ENCODE results near the gene FRMD8. TPM values are rescaled to one million over a fixed set of nuclear protein-coding genes. Genes with fewer than 3 reads are reported as not detected.

FRMD8 gene
- total and polyA plus RNA-seq, 4 donors = 2.8 to 22.8 (median 15.0) TPM

DNA sequence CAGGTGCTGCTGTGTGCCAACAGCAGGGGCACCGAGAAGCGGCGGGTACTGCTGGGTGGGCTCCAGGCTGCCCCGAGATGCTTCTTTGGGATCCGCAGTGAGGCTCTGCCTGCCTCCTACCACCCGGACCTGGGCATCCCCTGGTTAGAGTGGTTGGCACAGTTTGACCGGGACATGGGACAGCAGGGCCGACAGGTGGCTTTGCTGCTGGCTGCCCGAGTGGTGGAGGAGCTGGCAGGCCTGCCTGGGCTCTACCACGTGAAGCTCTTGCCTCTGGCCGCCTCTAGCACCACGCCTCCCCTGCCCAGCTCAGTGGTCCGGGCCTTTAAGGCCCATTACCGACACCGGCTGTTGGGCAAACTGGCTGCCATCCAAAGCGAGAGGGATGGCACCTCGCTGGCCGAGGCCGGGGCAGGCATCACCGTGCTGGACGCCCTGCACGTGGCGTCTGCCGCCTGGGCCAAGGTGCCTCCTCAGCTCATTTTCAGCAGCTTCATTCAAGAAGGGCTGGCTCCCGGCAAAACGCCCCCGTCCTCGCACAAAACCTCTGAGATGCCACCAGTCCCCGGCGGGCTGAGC, 30.0 kb upstream of the FRMD8 start:
- no peaks in the 10 kb centered on the region for H3K27me3 ChIP-seq (ENCODE audit: control insufficient read depth in 4 of 4, insufficient read depth in 4 of 4, low read length in 3 of 4)
- TF ChIP-seq, protein P1, sequence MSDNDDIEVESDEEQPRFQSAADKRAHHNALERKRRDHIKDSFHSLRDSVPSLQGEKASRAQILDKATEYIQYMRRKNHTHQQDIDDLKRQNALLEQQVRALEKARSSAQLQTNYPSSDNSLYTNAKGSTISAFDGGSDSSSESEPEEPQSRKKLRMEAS (IDR thresholded peaks at IDR 0.05) = no peak
- TF ChIP-seq FOXA1 (IDR thresholded peaks at IDR 0.05) (no peak), EGR1 (IDR thresholded peaks at IDR 0.05; ENCODE audit: low read depth in 2 of 2) (no peak), HNF4G (IDR thresholded peaks at IDR 0.05) (no peak), NR2F2 (IDR thresholded peaks at IDR 0.05) (no peak), RXRA (IDR thresholded peaks at IDR 0.05) (no peak), YY1 (IDR thresholded peaks at IDR 0.05) (no peak), HNF4A (conservative IDR thresholded peaks at IDR 0.05) (no peak), GABPA (IDR thresholded peaks at IDR 0.05 in 1 of 2, conservative IDR thresholded peaks at IDR 0.05 in 1 of 2) (no peak), FOXA2 (IDR thresholded peaks at IDR 0.05) (no peak)
- TF ChIP-seq, protein P2, sequence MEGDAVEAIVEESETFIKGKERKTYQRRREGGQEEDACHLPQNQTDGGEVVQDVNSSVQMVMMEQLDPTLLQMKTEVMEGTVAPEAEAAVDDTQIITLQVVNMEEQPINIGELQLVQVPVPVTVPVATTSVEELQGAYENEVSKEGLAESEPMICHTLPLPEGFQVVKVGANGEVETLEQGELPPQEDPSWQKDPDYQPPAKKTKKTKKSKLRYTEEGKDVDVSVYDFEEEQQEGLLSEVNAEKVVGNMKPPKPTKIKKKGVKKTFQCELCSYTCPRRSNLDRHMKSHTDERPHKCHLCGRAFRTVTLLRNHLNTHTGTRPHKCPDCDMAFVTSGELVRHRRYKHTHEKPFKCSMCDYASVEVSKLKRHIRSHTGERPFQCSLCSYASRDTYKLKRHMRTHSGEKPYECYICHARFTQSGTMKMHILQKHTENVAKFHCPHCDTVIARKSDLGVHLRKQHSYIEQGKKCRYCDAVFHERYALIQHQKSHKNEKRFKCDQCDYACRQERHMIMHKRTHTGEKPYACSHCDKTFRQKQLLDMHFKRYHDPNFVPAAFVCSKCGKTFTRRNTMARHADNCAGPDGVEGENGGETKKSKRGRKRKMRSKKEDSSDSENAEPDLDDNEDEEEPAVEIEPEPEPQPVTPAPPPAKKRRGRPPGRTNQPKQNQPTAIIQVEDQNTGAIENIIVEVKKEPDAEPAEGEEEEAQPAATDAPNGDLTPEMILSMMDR (IDR thresholded peaks at IDR 0.05; ENCODE audit: low read depth, low read length, missing input control) = no peak
- H3K4me1 ChIP-seq (ENCODE audit: control insufficient read depth in 4 of 4, insufficient read depth in 4 of 4, low read length in 3 of 4) = peaks cover 3 to 31% (median 19%) of the 10 kb centered on the region in 4 donors
- H3K36me3 ChIP-seq (ENCODE audit: control insufficient read depth in 4 of 4, insufficient read depth in 3 of 4, low read depth in 1 of 4, low read length in 3 of 4) = peaks cover 0 to 8% (median 3%) of the 10 kb centered on the region in 4 donors
- no peaks in the 10 kb centered on the region for H3K9me3 ChIP-seq (ENCODE audit: control insufficient read depth in 4 of 4, low read length in 3 of 4)
- WGBS = 95% methylated on average over 30 of the region's 30 CpGs
- no peak overlapping the region for H3K9ac ChIP-seq (ENCODE audit: low read depth in 1 of 2, low read length in 2 of 2)
- no peak overlapping the region for H3K4me3 ChIP-seq (ENCODE audit: low read depth in 1 of 3, low read length in 3 of 3)
- no peak overlapping the region for H3K27ac ChIP-seq (ENCODE audit: low read depth in 1 of 2, low read length in 2 of 2)
- DNase-seq (ENCODE audit: low spot score) = no peak

DNA sequence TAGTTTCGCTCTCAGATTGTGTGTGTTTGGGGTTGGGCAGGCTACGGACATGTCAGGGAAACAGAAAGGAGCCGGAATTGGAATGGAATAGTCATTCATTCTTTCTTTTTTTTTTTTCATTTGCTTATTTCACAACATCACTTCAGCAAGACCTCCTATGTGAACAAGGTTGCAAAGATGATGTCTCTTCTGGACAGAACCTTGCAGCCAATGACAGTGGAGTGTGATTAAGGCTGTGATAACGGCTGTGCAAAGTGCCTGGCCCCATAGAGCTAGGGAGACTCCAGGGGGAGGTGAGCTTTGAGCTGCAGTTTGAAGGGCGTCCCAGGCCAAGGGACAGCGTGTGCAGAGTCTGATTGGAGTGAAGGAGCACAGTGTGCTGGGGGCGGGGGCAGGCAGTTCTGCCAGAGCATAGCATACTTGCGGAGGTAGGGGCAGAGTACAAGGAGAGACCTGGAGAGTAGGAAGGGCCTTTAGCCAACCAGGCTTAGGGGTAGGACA, 28.5 kb upstream of the FRMD8 start:
- H3K27ac ChIP-seq (ENCODE audit: low read depth in 1 of 2, low read length in 2 of 2) = no peak overlapping the region
- H3K27me3 ChIP-seq (ENCODE audit: control insufficient read depth in 4 of 4, insufficient read depth in 4 of 4, low read length in 3 of 4) = no peaks in the 10 kb centered on the region
- WGBS = 32% methylated on average over 8 of the region's 8 CpGs
- H3K9ac ChIP-seq (ENCODE audit: low read depth in 1 of 2, low read length in 2 of 2) = no peak overlapping the region
- peaks cover 3 to 31% (median 19%) of the 10 kb centered on the region in 4 donors for H3K4me1 ChIP-seq (ENCODE audit: control insufficient read depth in 4 of 4, insufficient read depth in 4 of 4, low read length in 3 of 4)
- no peaks in the 10 kb centered on the region for H3K36me3 ChIP-seq (ENCODE audit: control insufficient read depth in 4 of 4, insufficient read depth in 3 of 4, low read depth in 1 of 4, low read length in 3 of 4)
- no peaks in the 10 kb centered on the region for H3K9me3 ChIP-seq (ENCODE audit: control insufficient read depth in 4 of 4, low read length in 3 of 4)
- no peak overlapping the region for H3K4me3 ChIP-seq (ENCODE audit: low read depth in 1 of 3, low read length in 3 of 3)
- no peak for DNase-seq (ENCODE audit: low spot score)
- TF ChIP-seq YY1 (IDR thresholded peaks at IDR 0.05) = peak; percentile 24
- TF ChIP-seq JUND (IDR thresholded peaks at IDR 0.05) = peak in 1 of 2 donors; percentile 12
- no peak for TF ChIP-seq FOXA2 (IDR thresholded peaks at IDR 0.05)
- peak; percentile 68 to 71 for TF ChIP-seq RXRA (IDR thresholded peaks at IDR 0.05)
- TF ChIP-seq SP1 (IDR thresholded peaks at IDR 0.05) = peak; percentile 66
- TF ChIP-seq, protein P3, sequence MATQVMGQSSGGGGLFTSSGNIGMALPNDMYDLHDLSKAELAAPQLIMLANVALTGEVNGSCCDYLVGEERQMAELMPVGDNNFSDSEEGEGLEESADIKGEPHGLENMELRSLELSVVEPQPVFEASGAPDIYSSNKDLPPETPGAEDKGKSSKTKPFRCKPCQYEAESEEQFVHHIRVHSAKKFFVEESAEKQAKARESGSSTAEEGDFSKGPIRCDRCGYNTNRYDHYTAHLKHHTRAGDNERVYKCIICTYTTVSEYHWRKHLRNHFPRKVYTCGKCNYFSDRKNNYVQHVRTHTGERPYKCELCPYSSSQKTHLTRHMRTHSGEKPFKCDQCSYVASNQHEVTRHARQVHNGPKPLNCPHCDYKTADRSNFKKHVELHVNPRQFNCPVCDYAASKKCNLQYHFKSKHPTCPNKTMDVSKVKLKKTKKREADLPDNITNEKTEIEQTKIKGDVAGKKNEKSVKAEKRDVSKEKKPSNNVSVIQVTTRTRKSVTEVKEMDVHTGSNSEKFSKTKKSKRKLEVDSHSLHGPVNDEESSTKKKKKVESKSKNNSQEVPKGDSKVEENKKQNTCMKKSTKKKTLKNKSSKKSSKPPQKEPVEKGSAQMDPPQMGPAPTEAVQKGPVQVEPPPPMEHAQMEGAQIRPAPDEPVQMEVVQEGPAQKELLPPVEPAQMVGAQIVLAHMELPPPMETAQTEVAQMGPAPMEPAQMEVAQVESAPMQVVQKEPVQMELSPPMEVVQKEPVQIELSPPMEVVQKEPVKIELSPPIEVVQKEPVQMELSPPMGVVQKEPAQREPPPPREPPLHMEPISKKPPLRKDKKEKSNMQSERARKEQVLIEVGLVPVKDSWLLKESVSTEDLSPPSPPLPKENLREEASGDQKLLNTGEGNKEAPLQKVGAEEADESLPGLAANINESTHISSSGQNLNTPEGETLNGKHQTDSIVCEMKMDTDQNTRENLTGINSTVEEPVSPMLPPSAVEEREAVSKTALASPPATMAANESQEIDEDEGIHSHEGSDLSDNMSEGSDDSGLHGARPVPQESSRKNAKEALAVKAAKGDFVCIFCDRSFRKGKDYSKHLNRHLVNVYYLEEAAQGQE (IDR thresholded peaks at IDR 0.05) = no peak
- no peak for TF ChIP-seq GABPA (IDR thresholded peaks at IDR 0.05 in 1 of 2, conservative IDR thresholded peaks at IDR 0.05 in 1 of 2)
- no peak for TF ChIP-seq NR2F2 (IDR thresholded peaks at IDR 0.05)
- TF ChIP-seq HNF4A (conservative IDR thresholded peaks at IDR 0.05) = peak; percentile 83 to 87
